CD4-positive, alpha-beta T cell treated with Interleukin-15 for 4 hours (primary cell): ENCODE results near the gene FBXL17.
"Not testable (repeated sequence)": the region's sequence is repeated elsewhere in the genome, so short reads cannot be mapped to it uniquely, and the experiment has no call there.

Experiments
- DNase-seq: peaks from one replicate; pipeline ENCODE4 v3.0.0-alpha.2; 2020; ENCODE audit warnings: low spot score

Gene FBXL17

DNA sequence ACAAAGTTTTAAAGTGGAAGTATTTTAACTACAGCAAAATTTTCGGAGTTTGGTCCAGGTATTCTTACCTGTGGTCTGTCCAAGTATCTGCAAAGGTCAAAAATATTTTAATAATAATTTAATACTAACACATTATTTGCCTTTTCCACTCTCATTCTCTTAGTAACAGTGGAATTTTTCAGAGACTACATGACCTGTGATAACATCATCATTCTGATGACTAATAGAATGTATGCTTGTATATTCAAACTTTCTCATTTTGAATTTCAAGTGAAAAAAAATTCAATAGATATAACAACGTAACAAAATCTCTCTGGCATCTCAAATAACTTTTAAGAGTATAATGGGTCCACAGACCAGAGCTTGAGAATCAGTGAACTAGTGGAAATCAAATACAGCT lies 78.3 kb downstream of the FBXL17 start:
- no peak for DNase-seq

DNA sequence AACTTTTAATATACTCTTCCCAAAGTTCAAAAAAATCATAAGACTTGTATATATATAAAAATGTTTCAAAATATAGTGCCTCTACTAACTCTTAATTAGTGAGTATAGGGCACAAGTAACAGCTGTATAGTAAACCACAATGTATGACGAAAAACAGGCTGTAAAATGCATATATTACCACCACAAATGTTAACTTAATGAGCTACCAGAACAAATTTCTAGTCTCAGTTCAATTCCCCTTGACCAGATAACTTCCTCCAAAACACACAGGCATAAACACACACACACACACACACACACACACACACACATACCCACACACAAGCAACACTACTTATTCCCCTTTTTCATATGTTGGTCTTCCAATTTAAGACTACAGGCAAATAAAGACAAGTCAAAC lies 78.8 kb downstream of the FBXL17 start:
- no peak for DNase-seq

DNA sequence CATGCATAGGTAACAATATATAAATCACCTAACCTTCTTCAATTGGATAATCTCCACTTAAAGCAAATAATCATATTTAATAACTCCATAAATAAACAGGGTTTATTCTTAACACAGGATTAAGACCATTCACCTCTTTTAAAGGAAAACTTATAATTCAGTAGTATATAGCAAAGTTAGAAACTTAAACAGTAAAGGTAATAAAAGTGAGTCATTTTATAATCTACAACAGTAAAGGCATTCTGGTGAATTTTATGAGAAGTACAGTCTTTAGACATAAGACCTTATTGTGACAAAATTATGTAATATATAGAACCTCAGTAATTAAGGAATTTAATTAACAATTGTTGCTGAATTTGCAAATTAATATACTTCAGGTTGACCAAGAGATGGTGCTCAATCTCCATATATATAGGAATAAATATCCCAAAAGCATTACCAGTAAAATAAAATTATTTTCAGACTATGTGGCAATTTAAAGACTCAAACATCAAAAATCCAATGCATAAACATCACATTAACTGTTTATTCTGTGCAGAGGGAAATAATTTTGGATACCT lies 84.8 kb downstream of the FBXL17 start:
- DNase-seq: no peak

DNA sequence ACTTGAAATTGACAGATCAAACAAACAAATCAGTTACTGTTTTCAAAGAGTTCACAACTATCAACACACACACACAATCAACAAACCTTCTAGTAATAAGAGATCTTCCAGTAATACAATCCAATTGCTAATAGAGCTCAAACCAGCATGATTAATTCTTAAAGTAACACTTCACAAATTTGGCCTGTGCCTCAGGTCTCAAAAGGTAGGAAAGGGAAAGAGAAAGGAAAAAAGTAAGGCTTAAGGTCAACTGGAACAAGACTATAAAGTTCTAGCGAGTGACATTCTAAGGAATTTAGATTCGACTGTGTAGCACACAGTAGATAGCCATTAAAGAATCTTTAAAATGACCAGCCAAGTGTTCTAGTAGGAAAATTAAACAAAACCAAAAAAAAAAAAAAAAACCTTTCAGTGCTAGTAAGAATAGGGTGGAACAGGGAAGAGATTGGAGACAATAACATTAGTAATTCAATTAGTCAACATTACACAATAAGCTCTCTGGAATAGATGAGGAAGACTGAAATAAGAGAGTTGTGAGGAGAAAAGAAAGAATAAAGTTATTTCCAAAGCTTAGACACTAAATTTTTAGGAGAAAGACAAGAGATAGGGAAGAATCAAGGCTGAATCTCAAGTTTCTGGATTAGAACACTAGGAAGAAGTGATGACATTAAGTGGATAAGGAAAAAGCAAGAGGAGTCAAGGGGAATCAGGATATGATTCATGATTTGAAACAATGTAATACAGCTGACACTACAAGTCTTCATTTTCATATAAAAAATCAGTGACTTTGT lies 86.1 kb downstream of the FBXL17 start:
- DNase-seq: no peak

DNA sequence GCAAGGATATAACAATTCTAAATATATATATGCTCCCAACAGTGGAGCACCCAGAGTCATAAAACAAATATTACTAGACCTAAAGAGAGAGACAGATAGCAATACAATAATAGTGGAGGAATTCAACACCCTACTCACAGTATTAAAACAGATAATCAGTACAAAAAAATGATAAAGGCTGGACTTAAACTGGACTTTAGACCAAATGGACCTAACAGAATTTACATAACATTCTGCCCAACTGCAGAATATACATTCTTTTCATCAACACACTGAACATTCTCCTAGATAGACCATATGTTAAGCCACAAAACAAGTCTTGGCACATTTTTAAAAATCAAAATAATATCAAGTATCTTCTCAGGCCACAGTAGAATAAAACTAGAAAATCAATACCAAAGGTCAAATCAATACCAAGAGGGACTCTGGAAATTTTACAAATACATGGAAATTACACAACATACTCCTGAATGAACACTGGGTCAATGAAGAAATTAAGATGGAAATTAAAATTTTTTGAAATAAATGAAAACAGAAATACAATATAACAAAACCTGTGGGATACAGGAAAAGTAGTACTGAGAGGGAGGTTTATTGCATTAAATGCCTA lies 100.8 kb downstream of the FBXL17 start:
- DNase-seq: no peak

DNA sequence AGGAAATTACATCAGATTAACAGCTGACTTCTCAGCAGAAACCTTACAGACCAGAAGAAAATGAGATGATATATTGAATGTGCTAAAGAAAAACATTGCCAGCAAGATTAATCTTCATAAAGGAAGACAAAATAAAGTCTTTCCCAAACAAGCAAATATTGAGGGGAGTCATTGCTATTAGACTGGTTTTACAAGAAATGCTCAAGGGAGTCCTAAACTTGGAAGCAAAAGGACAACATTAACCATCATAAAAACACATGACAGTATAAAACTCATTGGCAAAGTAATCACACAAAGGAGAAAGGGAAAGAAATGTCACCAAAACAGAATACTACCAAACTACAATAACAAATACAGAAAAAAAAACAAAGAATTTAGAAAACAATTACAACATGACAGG lies 101.7 kb downstream of the FBXL17 start:
- DNase-seq: no peak

DNA sequence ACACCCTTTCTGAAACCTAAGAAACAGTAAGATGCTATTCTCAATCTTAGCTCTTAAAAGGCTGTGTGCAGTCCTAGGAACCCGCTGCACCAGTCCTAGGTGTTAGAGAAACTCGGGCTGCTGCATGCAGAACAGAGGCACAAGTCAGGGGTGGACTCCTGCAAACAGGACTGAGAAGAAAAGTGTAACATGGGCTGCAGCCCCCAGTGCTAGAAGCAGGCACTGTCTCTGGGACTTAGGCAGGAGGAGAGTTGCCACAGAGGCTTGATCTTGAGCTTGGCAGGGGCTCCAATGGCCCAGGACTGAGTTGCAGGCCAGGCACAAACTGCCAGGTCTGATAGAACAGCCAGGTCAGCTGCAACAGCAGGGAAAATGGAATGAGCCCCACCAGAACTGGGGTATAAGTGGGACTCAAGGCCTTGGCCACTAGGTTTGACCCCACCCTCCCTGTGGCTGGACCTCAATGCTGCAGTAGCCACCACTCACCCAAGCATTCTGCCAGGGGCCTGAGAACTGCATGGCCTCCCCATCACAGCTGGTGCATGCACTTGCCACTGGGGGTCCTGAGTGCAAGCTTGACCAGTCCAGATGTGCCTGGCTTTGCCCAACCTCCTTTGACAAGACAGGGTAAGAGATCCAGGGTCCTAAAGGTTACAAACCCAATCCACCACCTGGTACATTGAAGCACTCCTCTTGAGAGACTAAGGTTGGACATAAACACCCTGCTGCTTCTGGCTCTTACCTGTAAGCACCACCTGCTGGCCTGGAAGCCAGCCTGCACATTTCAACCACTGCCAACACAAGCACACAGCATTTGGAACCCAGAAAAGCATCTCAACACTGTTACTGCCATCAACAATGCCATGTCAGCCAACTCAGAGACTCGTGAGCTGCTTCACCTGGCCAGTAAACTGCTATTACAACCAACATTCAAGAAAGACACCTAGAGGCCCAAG lies 103.3 kb downstream of the FBXL17 start:
- no peak for DNase-seq

DNA sequence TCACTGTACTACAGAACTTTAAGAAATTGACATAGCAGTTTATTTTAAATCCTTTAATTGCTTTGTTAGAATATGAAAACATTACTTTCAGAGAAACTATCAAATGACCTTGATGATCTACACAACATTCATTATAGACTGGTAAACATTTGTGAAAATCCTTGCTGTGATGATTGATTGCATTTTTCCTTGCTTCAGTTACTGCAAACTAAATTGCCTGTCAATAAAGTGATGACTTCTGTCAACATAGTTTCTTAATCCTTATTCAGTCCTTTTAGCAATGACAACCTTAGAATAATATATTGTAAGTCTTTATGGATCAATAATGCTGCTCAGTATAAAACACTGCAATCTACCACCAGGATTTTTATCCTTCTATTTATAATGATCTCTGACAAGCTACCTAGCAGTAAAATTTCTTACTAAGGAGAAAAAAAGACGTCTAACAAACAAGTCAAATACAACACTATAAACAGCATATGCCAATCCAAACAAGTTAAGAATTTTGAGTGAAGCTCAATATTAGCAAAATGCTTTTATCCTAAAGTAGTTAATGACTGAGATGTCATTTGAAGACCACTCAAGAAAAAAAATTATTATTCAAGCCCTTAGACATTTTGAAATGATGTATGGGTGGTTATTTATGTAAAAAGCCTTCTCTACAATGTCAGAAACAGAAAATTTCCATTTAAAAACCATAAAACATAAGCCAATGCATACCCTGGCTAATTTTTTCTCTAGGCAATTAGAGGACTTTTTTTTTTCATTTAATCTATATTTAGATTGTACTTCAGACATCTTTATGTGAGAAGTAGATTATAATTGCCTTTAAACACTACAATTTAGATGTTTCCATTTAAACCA lies 105.5 kb downstream of the FBXL17 start:
- DNase-seq: no peak

DNA sequence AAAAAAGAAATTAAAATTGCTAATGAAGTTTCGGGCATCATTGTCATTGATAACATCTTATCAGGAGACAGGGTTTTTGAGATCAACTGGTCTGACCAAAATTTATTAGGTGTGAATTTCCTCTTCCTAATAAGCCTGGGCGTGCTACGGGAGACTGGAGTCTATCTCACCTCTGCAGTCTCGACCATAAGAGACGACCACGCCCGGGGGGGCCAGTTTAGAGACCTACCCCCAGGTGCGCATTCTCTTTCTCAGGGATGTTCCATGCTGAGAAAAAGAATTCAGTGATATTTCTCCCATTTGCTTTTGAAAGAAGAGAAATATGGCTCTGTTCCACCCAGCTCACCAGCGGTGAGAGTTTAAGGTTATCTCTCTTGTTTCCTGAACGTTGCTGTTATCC lies 107.8 kb downstream of the FBXL17 start:
- DNase-seq: not testable (repeated sequence)

DNA sequence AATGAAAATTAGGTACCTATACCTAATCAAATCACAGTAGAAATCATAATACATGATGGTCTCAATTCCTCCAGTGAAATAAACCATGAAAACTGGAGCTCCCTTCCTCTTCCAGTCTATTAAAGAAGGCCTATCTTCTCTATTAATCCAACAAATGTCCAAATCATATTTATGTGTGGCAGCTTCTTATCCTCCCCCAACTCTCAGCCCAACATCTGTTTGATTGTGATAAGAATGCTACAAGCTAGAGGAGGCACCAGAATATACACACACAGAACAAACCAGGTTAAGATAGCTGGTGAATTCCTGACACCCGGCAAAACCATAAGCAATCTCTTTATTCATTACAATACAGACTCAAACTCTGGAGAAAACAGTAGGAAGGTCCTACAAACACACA lies 110.8 kb downstream of the FBXL17 start:
- no peak for DNase-seq

DNA sequence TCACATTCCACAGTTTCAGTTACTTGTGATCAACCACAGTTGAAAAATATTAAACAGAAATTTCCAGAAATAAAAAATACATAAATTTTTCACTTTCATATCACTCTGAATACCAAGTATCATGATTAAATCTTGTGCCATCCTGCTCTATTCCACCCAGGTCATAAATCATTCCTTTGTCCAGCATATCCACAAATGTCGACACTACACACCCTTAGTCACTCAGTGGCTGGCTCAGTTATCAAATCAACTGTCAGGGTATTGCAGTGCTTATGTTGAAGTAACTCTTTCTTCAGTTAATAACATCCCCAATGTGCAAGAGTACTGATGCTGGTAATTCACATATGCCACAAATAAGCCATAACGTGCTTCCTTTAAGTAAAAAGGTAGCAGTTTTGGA lies 115.7 kb downstream of the FBXL17 start:
- no peak for DNase-seq

DNA sequence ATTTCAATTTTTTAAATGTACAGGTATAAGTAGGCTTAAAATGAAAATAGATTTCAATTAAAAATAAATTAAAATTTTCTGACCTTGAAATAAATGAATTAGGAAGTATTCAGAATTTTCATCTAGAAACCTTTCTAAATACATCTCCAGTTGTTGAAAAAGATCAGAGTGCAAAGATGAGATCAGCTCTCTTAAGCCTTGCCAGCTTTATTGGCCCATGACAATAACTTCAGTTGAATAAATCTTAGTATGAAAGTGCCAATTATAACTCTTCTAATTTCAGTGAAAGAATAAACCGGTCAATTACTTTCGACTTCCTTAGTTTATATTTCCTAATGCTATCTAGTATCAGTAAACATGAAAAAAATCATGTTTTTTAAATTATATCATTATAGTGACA lies 117.4 kb downstream of the FBXL17 start:
- DNase-seq: no peak

DNA sequence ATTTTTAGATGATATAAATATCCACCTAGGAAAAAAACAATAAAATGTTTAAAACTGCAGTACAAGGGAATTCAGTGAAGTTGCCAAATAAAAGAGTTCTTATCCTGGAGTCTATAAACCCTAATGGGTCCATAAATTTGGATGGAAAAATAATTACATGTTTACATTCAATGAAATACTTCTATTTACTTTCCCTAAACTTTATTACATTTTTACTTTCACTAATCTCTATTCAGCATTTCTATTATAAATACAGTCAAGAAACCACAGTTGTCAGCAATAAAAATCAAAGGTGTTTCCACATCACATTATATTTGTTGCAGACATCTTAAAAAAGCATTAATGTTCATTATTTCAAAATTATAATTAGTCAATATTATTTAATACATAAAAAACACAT lies 118.6 kb downstream of the FBXL17 start:
- DNase-seq: no peak

DNA sequence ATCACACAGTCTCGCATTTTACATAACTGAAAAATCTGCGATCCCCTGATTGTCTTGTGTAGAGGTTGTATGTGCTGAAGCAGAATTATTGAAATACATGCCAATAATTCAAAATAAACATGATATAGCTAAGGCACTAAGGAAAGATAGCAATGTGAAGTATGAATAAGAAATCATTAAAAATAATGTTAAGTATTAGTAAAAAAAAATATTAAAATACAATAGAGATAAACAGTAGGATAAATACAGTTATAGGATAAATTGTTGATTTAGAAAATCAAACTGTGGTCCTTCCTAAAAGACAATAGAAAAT lies 121.1 kb downstream of the FBXL17 start:
- DNase-seq: no peak

DNA sequence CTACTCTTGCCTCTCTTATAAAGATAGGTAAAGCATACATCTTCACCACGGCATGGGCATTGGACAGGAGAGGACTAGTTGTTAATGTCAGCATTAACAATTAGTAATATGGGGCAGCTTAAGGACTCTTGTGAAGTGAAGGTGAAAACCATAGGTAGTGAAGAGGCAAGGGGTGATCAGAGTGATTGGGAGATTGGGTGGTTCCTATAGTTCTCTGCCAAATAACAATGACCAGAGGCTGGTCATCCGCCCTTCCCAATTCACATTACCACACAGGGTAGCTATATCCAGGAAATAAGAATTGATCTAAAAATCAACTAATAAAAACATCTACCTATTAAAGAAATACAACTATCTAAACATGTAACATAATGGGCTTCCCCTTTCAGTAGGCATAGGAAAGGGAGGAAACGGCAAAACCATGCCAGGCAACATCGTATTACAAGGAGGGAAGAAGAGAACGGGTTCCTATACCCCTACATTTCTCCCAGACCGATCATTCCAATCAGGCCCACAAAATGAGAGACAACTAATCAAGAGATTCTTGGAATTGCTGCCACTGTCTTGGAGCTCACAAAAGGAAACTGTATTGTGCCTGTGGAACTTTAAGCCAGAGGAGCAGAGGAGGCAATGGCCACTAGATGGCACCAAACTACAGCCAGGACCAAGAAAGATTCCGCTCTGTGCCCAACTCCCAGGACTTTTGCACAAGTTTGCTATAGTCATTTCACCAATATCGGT lies 121.6 kb downstream of the FBXL17 start:
- peak; percentile 68 for DNase-seq

DNA sequence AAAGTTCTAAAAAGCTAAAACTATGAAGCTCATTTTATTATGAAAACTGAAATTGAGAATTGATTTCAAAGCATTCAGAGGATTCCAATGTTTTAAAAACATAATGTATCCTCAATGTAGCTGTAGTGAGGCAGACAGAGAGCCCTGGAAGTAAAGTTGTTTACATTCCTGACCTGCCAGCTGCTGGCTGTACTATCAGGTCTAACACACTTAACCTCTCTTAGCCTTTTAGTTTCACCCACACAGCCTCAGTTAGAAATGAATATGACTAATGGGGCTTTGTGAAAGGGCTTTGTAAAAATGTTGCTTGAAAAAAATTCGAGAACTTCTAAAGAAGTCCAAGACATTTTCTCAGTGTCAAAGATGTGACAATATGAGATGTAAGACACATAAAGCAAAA lies 122.6 kb downstream of the FBXL17 start:
- no peak for DNase-seq

DNA sequence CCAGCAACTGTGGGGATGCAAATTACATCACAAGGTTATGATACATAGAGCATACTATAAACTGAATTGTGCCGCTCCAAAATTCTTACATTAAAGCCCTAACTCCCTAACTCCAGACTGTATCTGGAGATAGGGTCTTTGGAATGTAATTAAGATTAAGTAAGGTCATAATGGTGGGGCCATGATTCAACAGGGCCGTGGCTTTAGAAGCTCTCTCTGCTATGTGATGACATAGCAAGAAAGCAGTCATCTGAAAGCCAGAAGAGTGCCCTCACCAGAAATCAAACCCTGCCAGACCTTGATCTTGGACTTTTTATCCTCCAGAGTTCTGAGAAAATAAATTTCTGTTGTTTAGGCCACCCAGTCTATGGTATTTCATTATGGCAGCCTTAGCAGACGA lies 123.9 kb downstream of the FBXL17 start:
- DNase-seq: no peak

DNA sequence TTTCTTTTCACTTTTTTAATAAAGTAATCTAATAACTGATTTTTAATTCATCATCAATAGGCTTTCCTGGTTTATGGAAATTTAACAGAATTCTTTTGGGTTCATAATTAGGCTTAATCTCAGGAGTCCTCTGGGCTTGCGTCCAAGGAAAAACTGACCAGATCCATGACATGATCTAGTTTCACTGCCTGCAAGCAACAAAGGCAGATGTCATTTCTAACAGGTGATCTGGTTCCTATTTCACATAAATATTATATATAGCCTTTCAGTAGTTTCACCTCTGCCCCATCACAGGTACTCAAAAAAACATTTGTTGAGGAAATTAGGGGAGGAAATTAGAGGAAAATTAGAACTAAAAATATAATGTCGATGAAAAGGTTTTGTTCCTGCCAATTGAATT lies 126.4 kb downstream of the FBXL17 start:
- DNase-seq: no peak

DNA sequence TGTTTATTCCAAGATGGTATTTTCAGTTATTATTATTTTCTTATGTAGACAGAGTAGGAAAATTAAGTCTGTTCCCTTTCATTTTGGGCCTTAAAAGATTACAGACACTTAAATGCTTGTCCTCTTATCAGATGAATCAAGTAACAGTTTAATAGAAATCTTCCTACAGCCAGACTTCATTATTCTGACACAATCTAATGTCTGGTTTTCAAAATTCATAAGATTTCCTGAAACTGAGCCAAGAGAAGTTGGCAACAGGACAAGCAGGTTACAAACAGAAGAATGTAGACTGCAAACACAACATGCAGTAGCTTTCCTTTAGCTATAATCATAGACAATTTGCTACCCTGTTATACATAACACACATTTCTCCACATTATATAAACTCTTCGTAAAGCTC lies 130.5 kb downstream of the FBXL17 start:
- DNase-seq: no peak

DNA sequence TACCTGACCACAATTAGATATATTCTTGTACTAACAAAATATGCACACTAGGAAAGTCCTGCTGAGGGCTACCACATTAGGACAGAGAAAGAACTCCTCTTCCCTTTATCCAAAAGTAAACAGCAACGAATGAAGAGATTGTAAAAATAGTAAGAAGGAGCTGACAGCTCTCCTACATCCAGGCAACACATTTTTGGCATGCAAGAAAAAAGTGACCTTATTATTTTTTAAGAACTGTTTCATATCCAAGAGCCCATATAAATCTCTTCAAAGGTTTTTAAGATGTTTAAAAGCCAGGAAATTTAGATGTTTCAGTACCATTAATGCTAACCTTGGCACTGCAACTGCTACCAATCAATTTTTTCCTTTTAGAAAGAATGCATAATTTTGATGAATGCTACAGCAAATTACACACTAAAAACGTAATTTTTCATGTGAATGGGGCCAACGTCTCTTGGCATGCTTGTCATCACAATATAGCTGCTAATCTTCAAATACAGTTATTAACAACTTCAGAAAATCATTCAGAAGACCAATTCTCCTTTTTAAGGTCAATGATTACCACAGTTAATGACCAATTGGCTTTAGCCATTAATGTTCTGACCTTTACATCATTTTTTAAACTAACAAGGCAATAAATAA lies 132.0 kb downstream of the FBXL17 start:
- no peak for DNase-seq
